GM18502 (cell line): ENCODE data around the gene TMEM184A.

Experiments used
- ATAC-seq: cut with Tn5 transposase; IDR thresholded peaks from one replicate; pipeline ENCODE4 v1.9.1; 2021; ENCODE audit warnings: mild to moderate bottlenecking; ENCODE audit not compliant: unreplicated experiment, poor library complexity

Gene TMEM184A

GRCh38 chr7:1554333-1555045 lies 1.5 kb downstream of the TMEM184A start:
- ATAC-seq, result no peak

- no peak for ATAC-seq
Measured at GRCh38 chr7:1553512-1554210, 2.3 kb downstream of the TMEM184A start.

GRCh38 chr7:1552200-1552599 lies 3.8 kb downstream of the TMEM184A start:
- no peak for ATAC-seq

GRCh38 chr7:1550846-1551155 lies 5.2 kb downstream of the TMEM184A start:
- ATAC-seq, result no peak

- ATAC-seq, result no peak
Measured at GRCh38 chr7:1550005-1550845, 5.8 kb downstream of the TMEM184A start.

- ATAC-seq, result no peak
Measured at GRCh38 chr7:1549357-1550004, 6.5 kb downstream of the TMEM184A start.

- ATAC-seq, result no peak
Measured at GRCh38 chr7:1548944-1549343, 7.1 kb downstream of the TMEM184A start.

GRCh38 chr7:1548438-1548831 lies 7.6 kb downstream of the TMEM184A start:
- no peak for ATAC-seq

GRCh38 chr7:1547777-1548437 lies 8.1 kb downstream of the TMEM184A start:
- no peak for ATAC-seq

GRCh38 chr7:1546909-1547776 lies 8.9 kb downstream of the TMEM184A start:
- no peak for ATAC-seq

GRCh38 chr7:1546274-1546908 lies 9.6 kb downstream of the TMEM184A start:
- no peak for ATAC-seq

GRCh38 chr7:1545417-1546246 lies 10.4 kb downstream of the TMEM184A start:
- no peak for ATAC-seq

GRCh38 chr7:1544896-1545416 lies 11.0 kb downstream of the TMEM184A start:
- ATAC-seq, result no peak

- ATAC-seq, result no peak
Measured at GRCh38 chr7:1544178-1544895, 11.7 kb downstream of the TMEM184A start.

GRCh38 chr7:1543826-1544177 lies 12.2 kb downstream of the TMEM184A start:
- ATAC-seq, result no peak

GRCh38 chr7:1542841-1543747 lies 12.9 kb downstream of the TMEM184A start:
- ATAC-seq, result no peak
